ENCODE data around the gene ANO3. TPM values are rescaled to one million over a fixed set of nuclear protein-coding genes. Genes with fewer than 3 reads are reported as not detected.
"Not testable (repeated sequence)": the region's sequence is repeated elsewhere in the genome, so short reads cannot be mapped to it uniquely, and the experiment has no call there.

ANO3 gene
- total and polyA plus RNA-seq, 2 experiments from 2014 or later: 0.10 to 0.32 TPM

DNA sequence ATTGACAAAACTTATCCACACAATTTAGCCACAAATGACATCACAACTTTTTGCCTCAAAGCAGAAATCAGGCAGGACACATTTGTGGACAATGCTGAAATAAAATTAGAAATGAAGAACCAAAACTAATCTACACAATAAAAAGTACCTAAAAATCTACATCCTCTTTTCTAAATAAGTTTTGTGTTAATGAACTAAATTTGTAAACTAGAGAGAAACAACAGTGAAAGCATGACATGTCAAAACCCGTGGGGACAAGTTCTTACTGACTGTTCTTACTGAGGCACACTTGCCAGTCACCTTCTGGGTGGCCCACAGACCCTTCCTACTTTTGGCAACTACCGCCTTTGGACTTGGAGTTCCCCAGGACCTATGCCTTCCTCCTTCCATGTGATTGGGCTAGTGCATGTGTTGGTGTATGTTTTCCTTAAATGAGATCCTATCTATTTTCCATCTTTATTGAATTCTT lies 300.8 kb downstream of the ANO3 start:
- TF ChIP-seq EZH2phosphoT487 (IDR thresholded peaks at IDR 0.05; ENCODE audit: insufficient read depth, low read depth) (no peak), EZH2 (IDR thresholded peaks at IDR 0.05; ENCODE audit: insufficient read depth, poor library complexity, severe bottlenecking) (no peak)
- H3K4me1 ChIP-seq (ENCODE audit: insufficient read depth): no peaks in the 10 kb centered on the region
- in situ Hi-C loops (cut with MboI): loop anchor here (10.0 kb wide), 1 partner anchor 338 kb away; no protein-coding TSS in a partner anchor
- H3K9me3 ChIP-seq (ENCODE audit: low read depth): no peaks in the 10 kb centered on the region
- H3F3A ChIP-seq (ENCODE audit: insufficient read depth): no peaks in the 10 kb centered on the region
- 69 to 72% methylated on average over 2 of the region's 2 CpGs for WGBS, 2 experiments (ENCODE audit: low coverage in 1 of 2, low lambda C conversion rate in 2 of 2, missing lambda C conversion rate in 2 of 2)
- H4K20me1 ChIP-seq (ENCODE audit: insufficient read depth): no peaks in the 10 kb centered on the region
- no peak for DNase-seq
- no peaks in the 10 kb centered on the region for H3K79me2 ChIP-seq (ENCODE audit: insufficient read depth)
- H3K27me3 ChIP-seq (replicated peaks; ENCODE audit: insufficient read depth): no peaks in the 10 kb centered on the region
- no peaks in the 10 kb centered on the region for H3K9me2 ChIP-seq (ENCODE audit: insufficient read depth)
- no peak overlapping the region for H3K4me2 ChIP-seq (ENCODE audit: unreplicated experiment)
- H3K4me3 ChIP-seq: no peak overlapping the region
- no peak overlapping the region for H3K27ac ChIP-seq
- no peak overlapping the region for H2AFZ ChIP-seq
- H3K9ac ChIP-seq: no peak overlapping the region
- H3K36me3 ChIP-seq (ENCODE audit: low read depth): no peaks in the 10 kb centered on the region

DNA sequence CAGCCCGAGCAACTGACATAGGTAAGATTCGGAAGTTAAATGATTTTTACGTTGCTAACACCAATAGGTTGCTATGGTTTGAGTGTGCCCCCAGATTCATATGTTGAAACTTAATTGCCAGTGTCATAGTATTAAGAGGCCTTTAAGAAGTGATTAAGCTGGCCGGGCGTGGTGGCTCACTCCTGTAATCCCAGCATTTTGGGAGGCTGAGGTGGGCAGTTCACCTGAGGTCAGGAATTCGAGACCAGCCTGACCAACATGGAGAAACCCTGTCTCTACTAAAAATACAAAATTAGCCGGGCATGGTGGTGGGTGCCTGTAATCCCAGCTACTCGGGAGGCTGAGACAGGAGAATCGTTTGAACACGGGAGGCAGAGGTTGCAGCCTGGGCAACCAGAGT lies 311.4 kb downstream of the ANO3 start:
- 83 to 90% methylated on average over 10 of the region's 10 CpGs for WGBS, 2 experiments (ENCODE audit: low coverage in 1 of 2, low lambda C conversion rate in 2 of 2, missing lambda C conversion rate in 2 of 2)
- H3K9me2 ChIP-seq (ENCODE audit: insufficient read depth); H3K27ac ChIP-seq; H2AFZ ChIP-seq; H3K4me3 ChIP-seq; H3F3A ChIP-seq (ENCODE audit: insufficient read depth); H3K9ac ChIP-seq; DNase-seq; in situ Hi-C loops (cut with MboI); H3K79me2 ChIP-seq (ENCODE audit: insufficient read depth); H3K4me2 ChIP-seq (ENCODE audit: unreplicated experiment); H3K9me3 ChIP-seq (ENCODE audit: low read depth); H3K4me1 ChIP-seq (ENCODE audit: insufficient read depth); H4K20me1 ChIP-seq (ENCODE audit: insufficient read depth); H3K36me3 ChIP-seq (ENCODE audit: low read depth); H3K27me3 ChIP-seq (replicated peaks; ENCODE audit: insufficient read depth): not testable (repeated sequence)

- H3K9ac ChIP-seq: no peak overlapping the region
- no peak overlapping the region for H3K27ac ChIP-seq
- no peaks in the 10 kb centered on the region for H3K9me3 ChIP-seq (ENCODE audit: low read depth)
- no peak overlapping the region for H3K4me2 ChIP-seq (ENCODE audit: unreplicated experiment)
- no peaks in the 10 kb centered on the region for H3F3A ChIP-seq (ENCODE audit: insufficient read depth)
- H3K36me3 ChIP-seq (ENCODE audit: low read depth): no peaks in the 10 kb centered on the region
- 37 to 44% methylated on average over 8 of the region's 8 CpGs for WGBS, 2 experiments (ENCODE audit: low coverage in 1 of 2, low lambda C conversion rate in 2 of 2, missing lambda C conversion rate in 2 of 2)
- no peaks in the 10 kb centered on the region for H3K79me2 ChIP-seq (ENCODE audit: insufficient read depth)
- no peaks in the 10 kb centered on the region for H3K9me2 ChIP-seq (ENCODE audit: insufficient read depth)
- no peak overlapping the region for H3K4me3 ChIP-seq
- in situ Hi-C loops (cut with MboI): no loop called here
- no peaks in the 10 kb centered on the region for H3K27me3 ChIP-seq (replicated peaks; ENCODE audit: insufficient read depth)
- peak overlapping the region; percentile 48; the same call in 1 of the 2 replicates for H2AFZ ChIP-seq
- H4K20me1 ChIP-seq (ENCODE audit: insufficient read depth): no peaks in the 10 kb centered on the region
- no peaks in the 10 kb centered on the region for H3K4me1 ChIP-seq (ENCODE audit: insufficient read depth)
- DNase-seq: peak; percentile 73
- TF ChIP-seq EZH2phosphoT487 (IDR thresholded peaks at IDR 0.05; ENCODE audit: insufficient read depth, low read depth) (no peak), EZH2 (IDR thresholded peaks at IDR 0.05; ENCODE audit: insufficient read depth, poor library complexity, severe bottlenecking) (no peak)
Observed at GRCh38 chr11:26649884-26650283, 318.0 kb downstream of the ANO3 start.

DNA sequence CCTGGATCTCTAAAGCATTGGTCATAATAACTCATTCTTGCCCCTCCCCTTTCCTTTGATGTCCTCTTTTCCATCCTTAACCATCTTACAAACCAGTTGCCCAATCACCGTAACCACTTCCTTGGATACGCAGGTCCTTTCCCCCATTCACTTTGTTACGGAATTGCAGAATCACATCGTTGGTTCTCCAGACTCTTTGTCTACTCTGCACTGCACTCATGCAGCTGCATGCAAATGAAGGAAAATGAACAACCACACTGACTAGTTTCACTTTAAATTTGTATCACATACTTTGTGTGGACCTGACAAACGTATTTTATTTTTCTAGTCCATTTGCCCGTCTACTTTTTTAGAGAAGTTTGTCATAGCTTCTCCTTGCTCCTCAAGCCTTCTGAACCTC lies 320.0 kb downstream of the ANO3 start:
- TF ChIP-seq EZH2 (IDR thresholded peaks at IDR 0.05; ENCODE audit: insufficient read depth, poor library complexity, severe bottlenecking) (no peak), EZH2phosphoT487 (IDR thresholded peaks at IDR 0.05; ENCODE audit: insufficient read depth, low read depth) (no peak)
- 94 to 97% methylated on average over 6 of the region's 6 CpGs for WGBS, 2 experiments (ENCODE audit: low coverage in 1 of 2, low lambda C conversion rate in 2 of 2, missing lambda C conversion rate in 2 of 2)
- Histone ChIP-seq H4K20me1 (ENCODE audit: insufficient read depth) (no peaks in the 10 kb centered on the region), H2AFZ (no peak overlapping the region), H3K27me3 (replicated peaks; ENCODE audit: insufficient read depth) (no peaks in the 10 kb centered on the region), H3K27ac (no peak overlapping the region), H3K4me3 (no peak overlapping the region), H3K9ac (no peak overlapping the region), H3K4me1 (ENCODE audit: insufficient read depth) (no peaks in the 10 kb centered on the region), H3K9me3 (ENCODE audit: low read depth) (no peaks in the 10 kb centered on the region), H3K36me3 (ENCODE audit: low read depth) (no peaks in the 10 kb centered on the region), H3K79me2 (ENCODE audit: insufficient read depth) (no peaks in the 10 kb centered on the region), H3K9me2 (ENCODE audit: insufficient read depth) (no peaks in the 10 kb centered on the region), H3K4me2 (ENCODE audit: unreplicated experiment) (no peak overlapping the region), H3F3A (ENCODE audit: insufficient read depth) (no peaks in the 10 kb centered on the region)
- in situ Hi-C loops (cut with MboI): no loop called here
- DNase-seq: no peak

DNA sequence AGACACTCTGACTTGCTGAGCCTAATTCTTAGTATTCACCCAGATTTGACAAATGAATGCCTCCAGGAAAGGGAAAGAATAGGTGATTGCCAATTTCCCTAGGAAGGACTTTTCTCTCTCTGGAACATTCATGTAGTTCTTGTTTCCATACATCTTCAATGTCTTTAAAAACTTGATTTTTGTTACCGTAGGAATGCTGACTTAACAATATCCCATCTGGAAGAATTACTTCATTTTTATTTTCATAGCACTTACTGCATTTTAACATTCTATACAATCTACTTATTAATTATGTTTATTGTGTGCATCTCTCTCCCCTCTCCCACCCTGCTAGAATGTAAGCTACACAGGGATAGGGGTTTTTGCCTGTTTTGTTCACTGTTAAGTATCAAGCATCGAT lies 323.4 kb downstream of the ANO3 start:
- no peak overlapping the region for H3K4me2 ChIP-seq (ENCODE audit: unreplicated experiment)
- TF ChIP-seq EZH2phosphoT487 (IDR thresholded peaks at IDR 0.05; ENCODE audit: insufficient read depth, low read depth) (no peak), EZH2 (IDR thresholded peaks at IDR 0.05; ENCODE audit: insufficient read depth, poor library complexity, severe bottlenecking) (no peak)
- no peaks in the 10 kb centered on the region for H3K79me2 ChIP-seq (ENCODE audit: insufficient read depth)
- H3K27ac ChIP-seq: no peak overlapping the region
- 74 to 86% methylated on average over 2 of the region's 2 CpGs for WGBS, 2 experiments (ENCODE audit: low coverage in 1 of 2, low lambda C conversion rate in 2 of 2, missing lambda C conversion rate in 2 of 2)
- no peaks in the 10 kb centered on the region for H3K4me1 ChIP-seq (ENCODE audit: insufficient read depth)
- no peak overlapping the region for H2AFZ ChIP-seq
- no peaks in the 10 kb centered on the region for H3K27me3 ChIP-seq (replicated peaks; ENCODE audit: insufficient read depth)
- no peaks in the 10 kb centered on the region for H3F3A ChIP-seq (ENCODE audit: insufficient read depth)
- no peaks in the 10 kb centered on the region for H4K20me1 ChIP-seq (ENCODE audit: insufficient read depth)
- H3K9ac ChIP-seq: no peak overlapping the region
- no peaks in the 10 kb centered on the region for H3K9me2 ChIP-seq (ENCODE audit: insufficient read depth)
- no peaks in the 10 kb centered on the region for H3K36me3 ChIP-seq (ENCODE audit: low read depth)
- H3K9me3 ChIP-seq (ENCODE audit: low read depth): no peaks in the 10 kb centered on the region
- in situ Hi-C loops (cut with MboI): no loop called here
- DNase-seq: no peak
- H3K4me3 ChIP-seq: no peak overlapping the region

Data from GM23248 (cell line).